Inflammatory macrophage treated with lipopolysaccharide for 1 hour (primary cell): ENCODE results near the gene SPHK2.
"Not testable (repeated sequence)": the region's sequence is repeated elsewhere in the genome, so short reads cannot be mapped to it uniquely, and the experiment has no call there.

Source experiments
- DNase-seq, 2 donors: peaks; one replicate each; pipeline ENCODE4 v3.0.0-alpha.2; 2020 to 2022

The SPHK2 gene

GRCh38 chr19:48661711-48662090, 42.4 kb downstream of the SPHK2 start:
- DNase-seq, result no peak

GRCh38 chr19:48663667-48664066, 44.4 kb downstream of the SPHK2 start:
- no peak for DNase-seq

GRCh38 chr19:48664476-48664875, 45.2 kb downstream of the SPHK2 start:
- DNase-seq, result no peak

GRCh38 chr19:48665786-48666185, 46.5 kb downstream of the SPHK2 start:
- DNase-seq, result no peak

- no peak for DNase-seq
These were observed 49.0 kb downstream of the SPHK2 start for GRCh38 chr19:48668332-48668731.

GRCh38 chr19:48668761-48669160, 49.5 kb downstream of the SPHK2 start:
- no peak for DNase-seq

GRCh38 chr19:48669903-48670668, 50.8 kb downstream of the SPHK2 start:
- DNase-seq, result no peak

GRCh38 chr19:48670699-48671445, 51.6 kb downstream of the SPHK2 start:
- DNase-seq, result no peak

GRCh38 chr19:48671446-48671995, 52.2 kb downstream of the SPHK2 start:
- DNase-seq, result no peak

GRCh38 chr19:48672994-48673393, 53.7 kb downstream of the SPHK2 start, which contains the start of gene NTN5:
TSS of gene NTN5 (minus strand) at chr19:48673017. CDS start at chr19:48670986, 2,031 bp downstream.
- no peak for DNase-seq

- DNase-seq, result no peak
These were observed 54.3 kb downstream of the SPHK2 start for GRCh38 chr19:48673436-48674100.

GRCh38 chr19:48674216-48674809, 55.0 kb downstream of the SPHK2 start:
- no peak for DNase-seq

GRCh38 chr19:48674921-48675824, 55.9 kb downstream of the SPHK2 start:
- DNase-seq, result peak; percentile 89 to 92

GRCh38 chr19:48676487-48676886, 57.2 kb downstream of the SPHK2 start:
- DNase-seq, result no peak

- DNase-seq, result no peak
These were observed 57.6 kb downstream of the SPHK2 start for GRCh38 chr19:48676887-48677286.

GRCh38 chr19:48678201-48678600, 58.9 kb downstream of the SPHK2 start:
- no peak for DNase-seq

GRCh38 chr19:48680006-48680405, 60.7 kb downstream of the SPHK2 start:
- not testable (repeated sequence) for DNase-seq
